HG03039 (cell line): Measurements from ENCODE around the gene DNAJC16.
A peak's percentile ranks its signal among the peaks of the same experiment; 100 is the strongest.
"Not testable (repeated sequence)": the region's sequence is repeated elsewhere in the genome, so short reads cannot be mapped to it uniquely, and the experiment has no call there.

ENCODE experiments used
- ATAC-seq: cut with Tn5 transposase; IDR thresholded peaks from one replicate; pipeline ENCODE4 v1.9.1; 2021; ENCODE audit warnings: mild to moderate bottlenecking, moderate library complexity; ENCODE audit not compliant: unreplicated experiment

Gene DNAJC16

DNA sequence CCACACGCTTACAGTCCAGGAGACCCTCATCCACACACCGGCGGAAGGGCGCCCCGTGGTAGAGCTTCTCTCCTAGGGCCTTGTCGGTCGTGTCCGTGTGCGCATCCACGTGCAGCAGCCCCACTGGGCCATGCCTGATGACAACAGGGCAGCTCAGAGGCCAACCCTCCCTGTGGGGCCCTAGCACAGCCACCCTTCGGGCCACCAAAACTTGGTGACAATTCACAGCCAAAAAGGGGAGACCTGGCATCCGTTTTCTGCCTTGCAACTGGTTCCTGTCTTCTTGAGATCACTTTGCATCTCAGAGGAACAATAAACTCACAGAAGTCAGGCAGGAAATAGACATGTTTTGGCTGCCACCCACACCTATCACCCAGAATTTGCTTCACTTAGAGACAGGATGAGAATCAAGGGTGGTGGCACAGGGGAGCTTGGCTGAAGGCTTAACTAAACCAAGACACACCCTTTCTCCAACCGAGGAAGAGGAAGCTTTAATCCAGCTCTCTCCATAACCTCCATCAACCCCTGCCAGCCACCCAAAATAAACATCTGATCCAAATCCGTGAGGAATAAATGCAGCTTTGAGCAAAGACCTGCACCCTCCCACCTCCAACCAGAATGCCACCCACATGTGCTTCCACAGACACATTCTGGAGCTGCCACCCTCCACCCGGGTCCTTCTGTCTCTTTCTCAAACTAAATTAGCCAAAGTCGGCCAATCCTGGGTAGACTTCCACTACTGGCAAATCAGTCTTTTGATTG is 52.5 kb downstream of the DNAJC16 start:
- no peak for ATAC-seq

DNA sequence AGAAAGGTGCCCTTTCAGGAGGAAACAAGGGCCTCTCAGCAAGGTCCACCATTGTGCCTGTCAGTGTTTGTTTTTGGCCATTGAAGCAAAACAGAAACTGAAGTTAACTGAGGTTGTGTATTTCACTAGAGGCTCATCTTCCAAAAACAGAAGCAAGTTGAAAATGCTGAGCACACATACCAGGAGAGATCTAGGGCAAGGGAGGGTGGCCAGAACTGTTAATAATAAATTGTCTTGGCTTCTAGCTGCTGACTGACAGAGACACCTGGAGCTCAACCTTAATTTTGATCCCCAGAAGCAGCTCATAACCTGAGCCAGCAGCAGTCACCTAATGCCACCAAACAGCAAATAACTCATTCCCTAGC is 53.0 kb downstream of the DNAJC16 start:
- no peak for ATAC-seq

DNA sequence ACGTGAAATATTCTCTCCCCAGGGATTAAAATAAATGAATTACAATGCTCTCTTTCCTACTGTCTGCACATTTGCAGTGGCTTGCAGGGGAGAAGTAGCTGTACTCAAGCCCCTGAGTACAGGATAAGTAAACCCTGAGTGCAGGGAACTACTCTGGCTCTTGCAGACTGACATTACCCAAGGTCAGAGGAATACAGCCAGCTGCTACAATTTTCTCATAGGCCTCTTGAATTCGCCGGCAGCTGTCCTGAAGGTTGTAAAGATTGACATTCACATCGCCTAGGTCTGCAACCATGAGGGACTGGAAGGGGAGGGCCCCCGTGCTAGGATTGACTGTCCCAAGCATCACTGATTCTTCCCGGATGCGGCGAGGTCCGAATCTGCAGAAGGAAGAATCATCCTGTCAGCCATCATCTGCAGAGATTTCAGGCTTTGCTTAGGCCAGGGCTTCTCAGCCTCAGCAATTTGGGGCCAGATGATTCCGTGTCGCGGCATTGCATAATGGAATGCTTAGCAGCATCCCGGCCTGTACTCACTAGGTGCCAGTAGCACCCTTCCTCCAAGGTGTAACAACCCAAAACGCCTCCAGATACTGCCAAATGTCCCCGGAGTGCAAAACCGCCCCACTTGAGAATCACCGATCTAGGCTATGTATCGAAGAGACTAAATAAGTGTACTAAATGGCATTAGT is 56.5 kb downstream of the DNAJC16 start:
- ATAC-seq, result no peak

DNA sequence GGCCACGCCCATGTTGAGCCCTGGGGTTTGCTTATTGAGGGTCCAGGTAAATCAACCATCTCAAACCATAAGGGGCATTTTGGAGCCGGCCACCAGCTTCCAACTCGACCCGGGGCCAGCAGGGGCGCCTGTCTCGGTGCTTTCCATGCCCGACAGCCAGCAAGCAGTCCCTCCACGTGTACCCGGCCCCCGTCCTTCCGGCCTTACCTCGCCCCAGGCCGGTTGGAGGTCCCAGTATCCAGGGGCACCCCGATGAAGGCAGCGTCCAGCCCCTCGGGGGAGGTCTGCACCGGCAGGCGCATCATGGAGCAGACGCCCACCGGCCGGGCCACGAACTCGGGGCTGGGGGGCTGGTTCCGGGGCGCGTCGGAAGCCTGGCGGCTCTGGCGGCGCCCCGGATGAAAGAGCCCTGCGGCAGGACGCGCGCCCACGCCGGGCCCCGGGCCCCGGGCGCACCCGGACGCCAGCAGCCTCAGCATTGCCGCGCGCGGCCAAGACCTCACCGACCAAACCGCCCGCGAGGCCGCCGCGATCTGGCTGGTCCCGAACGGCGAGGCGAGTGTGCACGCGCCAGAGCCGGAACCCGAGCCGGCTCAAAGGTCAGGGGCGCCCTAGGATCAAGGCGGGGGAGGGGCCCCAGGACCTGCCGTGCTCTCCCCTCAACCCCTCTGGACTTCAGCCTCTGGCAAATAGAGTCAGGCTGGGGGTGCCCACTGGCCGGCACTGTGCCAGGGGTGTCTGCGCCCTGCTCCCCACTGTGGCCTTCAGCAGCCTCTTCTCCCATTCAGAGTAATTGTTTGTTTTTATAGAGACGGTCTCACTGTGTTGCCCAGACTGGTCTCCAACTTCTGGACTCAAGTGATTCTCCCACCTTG is 58.1 kb downstream of the DNAJC16 start, which contains the start of gene AGMAT:
Gene AGMAT, minus strand, starts transcription at position 563 of the 875 bp plus-strand sequence. Its CDS starts 84 bp downstream, at position 479.
- ATAC-seq, result no peak

DNA sequence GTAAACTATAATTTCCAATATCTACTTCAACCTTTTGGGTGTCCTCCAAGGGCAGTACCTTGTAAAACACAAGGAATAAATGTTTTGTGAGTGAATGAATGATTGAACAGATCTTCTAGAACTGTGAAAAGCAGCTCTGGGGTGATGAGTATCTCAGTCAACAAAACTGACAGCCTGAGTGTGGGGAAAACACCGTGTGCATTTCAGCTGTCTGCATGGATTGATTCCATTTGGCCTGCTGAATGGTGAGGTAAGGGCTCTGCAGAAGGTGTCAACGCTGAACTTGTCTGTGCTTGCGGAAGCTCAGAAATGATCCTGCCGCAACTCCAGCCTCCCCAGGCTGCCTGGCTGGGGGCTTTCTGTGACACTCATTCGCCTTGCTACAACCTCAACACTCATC is 65.6 kb downstream of the DNAJC16 start:
- ATAC-seq, result no peak

DNA sequence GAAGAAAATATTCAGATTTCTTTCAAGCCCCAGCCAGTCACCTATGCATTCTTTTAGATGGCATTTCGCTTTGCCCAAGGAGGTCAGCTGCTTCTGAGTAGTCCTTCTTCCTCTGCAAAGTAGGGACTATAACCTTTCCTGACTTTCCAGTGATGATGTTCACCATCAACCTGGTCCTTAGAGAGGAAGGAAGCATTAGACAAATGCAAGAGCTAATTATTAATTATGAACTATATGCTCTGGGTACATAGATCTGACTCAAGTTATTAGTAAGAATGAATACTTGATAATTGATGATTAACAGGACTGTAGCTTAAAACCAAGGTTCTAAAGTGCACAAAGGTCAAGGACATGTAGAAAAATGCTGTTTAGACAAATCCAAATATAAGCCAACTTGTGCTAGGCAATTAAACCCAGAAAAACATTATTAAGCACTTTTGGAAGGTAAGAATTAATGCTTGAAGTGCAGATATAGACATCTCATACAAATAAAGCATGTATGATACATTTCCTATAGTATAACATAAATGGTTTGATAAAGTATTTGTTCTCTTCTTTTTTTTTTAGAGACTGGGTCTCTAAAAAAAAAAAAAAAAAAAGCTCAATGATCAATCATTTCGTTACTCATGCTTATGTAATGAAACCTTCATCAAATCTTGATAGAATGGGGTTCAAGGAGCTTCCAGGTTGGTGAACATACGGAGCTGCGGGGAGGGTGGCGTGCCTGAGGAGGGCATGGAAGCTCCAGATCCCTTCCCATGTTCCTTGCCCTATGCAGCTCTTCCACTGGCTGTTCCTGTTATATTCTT is 69.4 kb downstream of the DNAJC16 start:
- no peak for ATAC-seq

DNA sequence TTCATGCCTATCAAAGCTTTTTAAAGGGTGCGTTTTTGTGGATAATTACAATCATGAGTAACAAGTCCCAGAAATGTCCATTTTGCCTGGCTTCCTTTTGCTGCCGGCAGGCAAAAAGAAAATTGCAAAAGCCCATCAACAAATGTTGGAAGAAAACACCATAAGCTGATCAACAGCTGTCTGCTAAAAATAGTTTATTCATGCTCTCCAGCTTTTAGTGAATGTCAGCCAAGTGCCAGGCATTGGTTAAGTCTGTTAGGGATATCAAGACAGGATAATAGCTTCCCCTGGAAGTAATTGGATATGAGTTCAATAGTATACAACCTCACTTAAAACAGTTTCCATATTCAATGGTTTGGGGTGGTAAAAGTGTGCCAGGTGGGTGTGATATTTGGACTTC is 71.8 kb downstream of the DNAJC16 start:
- no peak for ATAC-seq

DNA sequence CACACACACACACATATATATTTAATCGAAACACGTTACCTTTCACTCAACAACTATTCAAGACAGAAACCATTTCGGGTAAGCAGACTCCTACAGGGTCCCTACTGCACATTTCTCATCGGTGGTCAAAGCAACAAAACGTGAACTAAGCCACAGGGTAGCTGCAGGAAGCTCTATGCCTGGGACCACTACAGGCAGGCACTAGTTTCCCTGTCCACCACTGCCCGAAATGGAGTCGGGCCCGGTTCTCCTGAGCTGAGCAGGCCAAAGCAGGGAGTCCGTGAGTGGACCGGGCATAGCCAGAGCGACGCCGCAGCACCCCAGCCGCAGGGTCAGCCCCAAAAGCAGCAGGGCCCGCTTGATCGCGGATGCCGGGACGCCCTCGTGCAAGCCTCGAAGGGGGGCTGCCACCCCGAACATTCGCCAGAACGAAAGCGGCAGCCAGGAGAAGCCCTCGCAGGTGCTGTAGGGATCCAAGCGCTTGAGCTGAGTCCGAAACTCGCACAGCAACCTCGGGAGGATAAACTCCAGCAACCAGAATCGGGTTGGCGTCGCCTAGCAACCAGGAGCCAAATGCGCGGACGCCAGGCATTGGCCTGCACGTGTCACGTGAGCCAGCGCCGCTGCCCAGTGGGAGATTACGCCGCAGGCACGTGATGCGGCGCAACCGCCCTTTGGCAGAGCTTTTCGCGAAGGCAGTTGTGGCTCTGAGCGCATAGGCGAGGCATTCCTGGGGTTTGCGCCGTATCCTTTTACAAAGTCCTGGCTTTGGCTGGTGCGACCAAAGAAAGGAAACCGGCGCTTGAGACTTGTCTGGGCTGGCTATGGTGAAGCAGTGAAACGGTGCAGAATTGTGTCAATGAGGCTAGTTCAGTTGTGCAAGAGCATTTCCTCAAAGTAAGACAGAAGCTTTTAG is 76.7 kb downstream of the DNAJC16 start:
- ATAC-seq, result peak; percentile 67

DNA sequence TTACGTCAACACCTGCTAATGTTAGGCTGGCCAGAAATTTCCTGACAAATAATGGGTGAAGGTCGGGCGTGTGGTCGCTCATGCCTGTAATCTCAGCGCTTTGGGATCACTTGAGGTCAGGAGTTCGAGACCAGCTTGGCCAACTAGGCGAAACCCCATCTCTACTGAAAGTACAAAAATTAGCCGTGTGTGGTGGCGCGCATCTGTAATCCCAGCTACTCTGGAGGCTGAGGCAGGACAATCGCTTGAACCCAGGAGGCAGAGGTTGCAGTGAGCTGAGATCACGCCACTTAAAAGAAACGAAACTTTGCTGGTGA is 77.3 kb downstream of the DNAJC16 start:
- ATAC-seq, result not testable (repeated sequence)

DNA sequence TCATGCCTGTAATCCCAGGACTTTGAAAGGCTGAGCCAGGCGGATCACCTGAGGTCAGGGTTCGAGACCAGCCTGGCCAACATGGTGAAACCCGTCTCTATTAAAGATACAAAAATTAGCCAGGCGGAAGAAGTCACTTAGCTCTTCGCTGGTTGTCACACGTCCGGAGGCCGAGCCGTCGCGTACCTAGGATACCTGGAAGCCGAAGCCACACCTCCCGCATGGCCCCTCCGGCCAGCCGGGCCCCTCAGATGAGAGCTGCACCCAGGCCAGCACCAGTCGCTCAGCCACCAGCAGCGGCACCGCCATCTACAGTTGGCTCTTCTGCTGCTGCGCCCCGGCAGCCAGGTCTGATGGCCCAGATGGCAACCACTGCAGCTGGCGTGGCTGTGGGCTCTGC is 77.8 kb downstream of the DNAJC16 start:
- ATAC-seq, result not testable (repeated sequence)

DNA sequence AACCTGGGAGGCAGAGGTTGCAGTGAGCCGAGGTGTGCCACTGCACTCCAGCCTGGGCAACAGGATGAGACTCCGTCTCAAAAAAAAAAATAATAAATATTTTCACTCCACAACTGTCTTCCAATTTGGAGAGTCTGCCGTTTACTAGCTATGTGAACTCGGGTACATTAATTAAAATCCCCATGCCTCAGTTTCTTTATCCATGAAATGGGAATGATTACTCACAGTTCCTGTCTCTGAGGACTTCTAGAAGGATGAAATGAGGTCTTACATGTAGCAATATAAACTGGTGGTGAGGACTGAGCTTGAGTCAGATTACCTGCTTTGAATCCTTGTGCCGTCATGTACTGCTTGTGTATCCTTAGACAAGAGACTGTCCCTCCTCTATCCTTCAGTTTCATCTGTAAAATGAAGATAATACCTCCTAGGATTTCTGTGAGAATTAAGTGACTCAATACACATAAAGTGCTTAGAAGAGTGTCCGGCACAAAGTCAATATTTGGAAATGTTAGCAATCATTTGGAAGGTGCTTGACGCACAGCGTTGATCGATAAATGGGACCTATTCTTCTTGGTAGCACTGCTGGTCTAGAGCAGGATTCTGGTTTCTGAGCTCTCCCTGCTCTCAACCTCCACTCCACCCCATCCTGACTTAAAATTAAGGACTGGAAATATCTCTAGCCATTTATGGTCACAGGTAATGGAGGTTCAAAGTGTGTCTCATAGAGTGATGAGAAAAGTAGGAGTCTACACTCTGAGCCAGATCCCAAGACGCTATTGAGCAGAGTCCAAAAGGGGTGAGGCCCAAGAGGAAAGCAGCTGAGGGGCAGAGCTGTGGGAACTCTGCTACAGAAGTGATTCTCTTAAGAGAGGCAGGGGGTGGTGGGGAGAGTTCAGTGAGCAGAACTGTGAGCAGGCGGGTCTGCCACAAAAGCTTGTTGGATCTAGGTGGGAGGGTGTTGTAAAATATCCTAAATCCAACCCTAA is 79.0 kb downstream of the DNAJC16 start:
- no peak for ATAC-seq

DNA sequence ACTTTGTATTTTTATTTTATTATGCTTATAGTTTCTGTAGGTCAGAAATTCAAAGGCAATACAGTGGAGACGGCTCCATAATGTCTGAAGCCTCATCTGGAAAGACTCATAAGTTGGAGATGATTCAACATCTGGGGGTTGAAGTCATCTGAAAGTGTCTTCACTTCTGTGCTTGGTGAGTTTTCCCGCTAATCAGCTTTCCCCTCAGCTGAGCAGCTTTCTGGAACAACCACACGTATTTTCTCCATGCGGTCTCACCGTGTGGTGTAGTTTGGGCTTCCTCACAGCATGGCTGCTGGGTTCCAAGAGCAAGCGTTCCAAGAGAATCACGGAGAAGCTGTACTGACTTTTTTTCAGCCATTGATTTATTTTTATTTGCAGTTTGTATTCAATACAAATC is 83.0 kb downstream of the DNAJC16 start:
- no peak for ATAC-seq

DNA sequence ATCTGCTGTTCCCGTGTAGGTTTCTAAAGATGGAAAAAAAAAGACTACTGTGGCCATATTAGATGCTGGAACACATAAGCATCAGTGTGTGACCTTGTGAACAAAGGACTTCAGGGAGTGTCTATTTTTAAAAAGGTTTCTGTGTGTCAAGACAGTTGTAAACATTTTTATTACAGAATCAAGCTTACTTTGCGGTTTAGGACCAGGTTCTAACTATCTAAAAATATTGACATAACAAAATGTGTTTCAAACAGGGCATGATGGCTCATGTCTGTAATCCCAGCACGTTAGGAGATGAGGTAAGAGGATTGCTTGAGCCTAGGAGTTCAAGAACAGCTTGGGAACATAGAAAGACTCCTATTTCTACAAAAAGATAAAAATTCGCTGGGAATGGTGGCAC is 83.5 kb downstream of the DNAJC16 start:
- ATAC-seq, result no peak

DNA sequence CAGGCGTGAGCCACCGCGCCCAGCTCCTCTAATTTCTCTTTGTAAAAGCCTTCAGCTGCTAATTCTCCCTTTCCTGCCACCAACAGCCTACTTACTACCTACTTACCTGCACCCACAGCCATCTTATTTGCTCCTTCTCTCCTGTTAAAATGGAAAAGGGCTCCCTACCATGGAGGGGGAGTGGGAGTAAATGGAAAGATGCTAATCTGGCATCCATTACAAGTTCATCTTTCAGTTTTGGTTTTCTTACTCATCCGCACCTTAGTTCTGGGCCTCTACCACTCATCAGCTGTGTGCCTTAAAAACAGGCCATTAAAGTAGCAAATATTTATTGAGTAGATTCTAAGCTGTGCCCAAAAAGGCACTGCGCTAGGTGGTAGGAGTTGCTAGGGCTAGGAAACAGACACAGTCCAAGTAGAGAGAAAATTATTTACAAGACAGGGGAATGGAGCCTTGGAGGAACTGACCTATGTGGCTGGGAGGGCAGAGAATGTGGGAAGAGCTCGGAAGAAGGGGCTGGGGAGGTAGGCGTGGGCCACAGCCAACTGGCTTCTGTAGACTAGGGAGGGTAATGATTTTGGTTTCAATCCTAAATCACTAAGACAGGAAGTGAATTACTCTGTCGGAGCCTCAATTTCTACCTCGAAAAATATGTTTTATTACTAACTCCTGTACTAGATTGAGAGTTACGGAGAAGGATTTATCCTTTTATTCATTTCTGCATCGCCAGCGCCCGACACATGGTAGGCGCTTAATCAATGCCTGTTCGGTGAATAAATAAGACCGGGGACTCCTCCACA is 89.9 kb downstream of the DNAJC16 start:
- ATAC-seq, result no peak

DNA sequence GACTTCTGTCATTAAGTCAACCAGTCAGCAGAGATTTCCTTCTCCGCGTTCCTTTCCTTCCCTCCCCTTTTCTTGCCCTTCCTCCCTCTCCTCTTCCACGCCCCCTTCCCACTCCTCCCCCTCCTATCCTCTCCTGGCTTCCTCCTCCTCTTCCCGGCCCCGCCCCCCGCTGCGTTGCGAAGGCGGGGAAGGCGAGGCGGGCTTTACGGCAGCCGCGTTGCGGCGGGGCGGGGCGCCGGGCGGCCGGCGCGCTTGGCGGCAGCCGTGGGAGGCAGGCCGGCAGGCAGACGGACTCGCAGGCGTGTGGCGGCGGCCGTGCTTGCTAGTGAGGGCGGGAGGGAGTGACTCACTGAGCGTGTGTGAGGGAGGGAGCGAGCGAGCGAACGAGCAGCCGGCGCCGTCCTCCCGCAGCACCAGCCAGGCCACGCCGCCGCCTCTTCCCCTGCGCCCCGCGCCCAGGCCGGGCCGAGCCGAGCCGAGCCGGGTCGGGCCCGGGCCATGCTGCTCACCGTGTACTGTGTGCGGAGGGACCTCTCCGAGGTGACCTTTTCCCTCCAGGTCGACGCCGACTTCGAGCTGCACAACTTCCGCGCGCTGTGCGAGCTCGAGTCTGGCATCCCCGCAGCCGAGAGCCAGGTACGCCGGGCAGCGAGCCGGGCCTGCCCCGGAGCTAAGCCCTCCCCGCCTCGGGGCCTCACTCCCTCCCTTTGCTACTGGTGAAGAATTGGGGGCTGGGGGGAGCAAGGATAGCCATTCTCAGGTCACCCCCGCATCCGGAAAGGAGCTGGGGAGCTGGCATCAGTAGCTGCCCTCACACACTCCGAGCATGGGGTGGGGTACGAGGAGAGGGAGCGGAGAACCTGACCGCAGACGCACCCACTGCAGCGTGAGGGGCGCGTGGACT is 90.8 kb downstream of the DNAJC16 start, which contains the start of gene DDI2:
Gene DDI2, plus strand, starts transcription at position 286 of the 904 bp plus-strand sequence. Its CDS starts 213 bp downstream, at position 499.
- ATAC-seq, result peak; percentile 66

DNA sequence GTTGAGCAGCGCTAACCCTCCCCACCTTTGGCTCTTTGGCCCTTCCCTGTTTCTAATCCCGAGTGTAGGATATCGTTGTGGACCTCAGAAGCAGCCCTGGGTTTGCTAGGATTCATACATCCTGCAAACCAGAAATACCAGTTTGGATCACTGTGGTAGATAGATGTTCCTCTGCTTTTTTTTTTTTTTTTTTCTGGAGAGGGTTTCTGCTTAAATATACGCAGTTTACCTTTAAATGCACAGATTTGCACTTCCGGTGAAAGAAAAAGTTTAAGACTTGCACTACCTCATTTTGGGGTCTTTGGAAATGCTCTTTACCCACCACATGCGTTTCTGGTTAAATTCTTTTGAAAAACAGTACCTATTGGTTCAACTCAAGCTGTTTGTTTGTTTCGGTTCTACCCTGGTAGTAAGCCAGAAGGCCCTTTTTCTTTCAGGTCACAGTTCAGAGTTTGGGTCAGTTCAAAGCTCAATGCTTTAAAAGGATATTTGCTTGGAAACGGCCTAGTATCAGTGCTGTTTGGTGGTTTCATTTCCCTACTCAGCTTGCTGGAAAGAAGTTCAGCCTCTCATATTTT is 91.5 kb downstream of the DNAJC16 start:
- no peak for ATAC-seq
